ENCODE data around the gene LY6G6C. TPM values are rescaled to one million over a fixed set of nuclear protein-coding genes. Genes with fewer than 3 reads are reported as not detected.

Gene LY6G6C
- total and polyA plus RNA-seq, 2 experiments from 2014 or later, result not detected

- TF ChIP-seq, protein P1, sequence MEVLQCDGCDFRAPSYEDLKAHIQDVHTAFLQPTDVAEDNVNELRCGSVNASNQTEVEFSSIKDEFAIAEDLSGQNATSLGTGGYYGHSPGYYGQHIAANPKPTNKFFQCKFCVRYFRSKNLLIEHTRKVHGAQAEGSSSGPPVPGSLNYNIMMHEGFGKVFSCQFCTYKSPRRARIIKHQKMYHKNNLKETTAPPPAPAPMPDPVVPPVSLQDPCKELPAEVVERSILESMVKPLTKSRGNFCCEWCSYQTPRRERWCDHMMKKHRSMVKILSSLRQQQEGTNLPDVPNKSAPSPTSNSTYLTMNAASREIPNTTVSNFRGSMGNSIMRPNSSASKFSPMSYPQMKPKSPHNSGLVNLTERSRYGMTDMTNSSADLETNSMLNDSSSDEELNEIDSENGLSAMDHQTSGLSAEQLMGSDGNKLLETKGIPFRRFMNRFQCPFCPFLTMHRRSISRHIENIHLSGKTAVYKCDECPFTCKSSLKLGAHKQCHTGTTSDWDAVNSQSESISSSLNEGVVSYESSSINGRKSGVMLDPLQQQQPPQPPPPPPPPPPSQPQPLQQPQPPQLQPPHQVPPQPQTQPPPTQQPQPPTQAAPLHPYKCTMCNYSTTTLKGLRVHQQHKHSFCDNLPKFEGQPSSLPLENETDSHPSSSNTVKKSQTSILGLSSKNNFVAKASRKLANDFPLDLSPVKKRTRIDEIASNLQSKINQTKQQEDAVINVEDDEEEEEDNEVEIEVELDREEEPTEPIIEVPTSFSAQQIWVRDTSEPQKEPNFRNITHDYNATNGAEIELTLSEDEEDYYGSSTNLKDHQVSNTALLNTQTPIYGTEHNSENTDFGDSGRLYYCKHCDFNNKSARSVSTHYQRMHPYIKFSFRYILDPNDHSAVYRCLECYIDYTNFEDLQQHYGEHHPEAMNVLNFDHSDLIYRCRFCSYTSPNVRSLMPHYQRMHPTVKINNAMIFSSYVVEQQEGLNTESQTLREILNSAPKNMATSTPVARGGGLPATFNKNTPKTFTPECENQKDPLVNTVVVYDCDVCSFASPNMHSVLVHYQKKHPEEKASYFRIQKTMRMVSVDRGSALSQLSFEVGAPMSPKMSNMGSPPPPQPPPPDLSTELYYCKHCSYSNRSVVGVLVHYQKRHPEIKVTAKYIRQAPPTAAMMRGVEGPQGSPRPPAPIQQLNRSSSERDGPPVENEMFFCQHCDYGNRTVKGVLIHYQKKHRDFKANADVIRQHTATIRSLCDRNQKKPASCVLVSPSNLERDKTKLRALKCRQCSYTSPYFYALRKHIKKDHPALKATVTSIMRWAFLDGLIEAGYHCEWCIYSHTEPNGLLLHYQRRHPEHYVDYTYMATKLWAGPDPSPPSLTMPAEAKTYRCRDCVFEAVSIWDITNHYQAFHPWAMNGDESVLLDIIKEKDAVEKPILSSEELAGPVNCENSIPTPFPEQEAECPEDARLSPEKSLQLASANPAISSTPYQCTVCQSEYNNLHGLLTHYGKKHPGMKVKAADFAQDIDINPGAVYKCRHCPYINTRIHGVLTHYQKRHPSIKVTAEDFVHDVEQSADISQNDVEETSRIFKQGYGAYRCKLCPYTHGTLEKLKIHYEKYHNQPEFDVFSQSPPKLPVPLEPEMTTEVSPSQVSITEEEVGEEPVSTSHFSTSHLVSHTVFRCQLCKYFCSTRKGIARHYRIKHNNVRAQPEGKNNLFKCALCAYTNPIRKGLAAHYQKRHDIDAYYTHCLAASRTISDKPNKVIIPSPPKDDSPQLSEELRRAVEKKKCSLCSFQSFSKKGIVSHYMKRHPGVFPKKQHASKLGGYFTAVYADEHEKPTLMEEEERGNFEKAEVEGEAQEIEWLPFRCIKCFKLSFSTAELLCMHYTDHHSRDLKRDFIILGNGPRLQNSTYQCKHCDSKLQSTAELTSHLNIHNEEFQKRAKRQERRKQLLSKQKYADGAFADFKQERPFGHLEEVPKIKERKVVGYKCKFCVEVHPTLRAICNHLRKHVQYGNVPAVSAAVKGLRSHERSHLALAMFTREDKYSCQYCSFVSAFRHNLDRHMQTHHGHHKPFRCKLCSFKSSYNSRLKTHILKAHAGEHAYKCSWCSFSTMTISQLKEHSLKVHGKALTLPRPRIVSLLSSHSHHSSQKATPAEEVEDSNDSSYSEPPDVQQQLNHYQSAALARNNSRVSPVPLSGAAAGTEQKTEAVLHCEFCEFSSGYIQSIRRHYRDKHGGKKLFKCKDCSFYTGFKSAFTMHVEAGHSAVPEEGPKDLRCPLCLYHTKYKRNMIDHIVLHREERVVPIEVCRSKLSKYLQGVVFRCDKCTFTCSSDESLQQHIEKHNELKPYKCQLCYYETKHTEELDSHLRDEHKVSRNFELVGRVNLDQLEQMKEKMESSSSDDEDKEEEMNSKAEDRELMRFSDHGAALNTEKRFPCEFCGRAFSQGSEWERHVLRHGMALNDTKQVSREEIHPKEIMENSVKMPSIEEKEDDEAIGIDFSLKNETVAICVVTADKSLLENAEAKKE (CRISPR knock-in tag; IDR thresholded peaks at IDR 0.05), result no peak
- TF ChIP-seq JUNB (IDR thresholded peaks at IDR 0.05; ENCODE audit: unreplicated experiment) (no peak), POLR2AphosphoS5 (IDR thresholded peaks at IDR 0.05; ENCODE audit: low read depth) (no peak), ZNF114 (CRISPR knock-in tag; IDR thresholded peaks at IDR 0.05) (no peak)
- TF ChIP-seq, protein P2, sequence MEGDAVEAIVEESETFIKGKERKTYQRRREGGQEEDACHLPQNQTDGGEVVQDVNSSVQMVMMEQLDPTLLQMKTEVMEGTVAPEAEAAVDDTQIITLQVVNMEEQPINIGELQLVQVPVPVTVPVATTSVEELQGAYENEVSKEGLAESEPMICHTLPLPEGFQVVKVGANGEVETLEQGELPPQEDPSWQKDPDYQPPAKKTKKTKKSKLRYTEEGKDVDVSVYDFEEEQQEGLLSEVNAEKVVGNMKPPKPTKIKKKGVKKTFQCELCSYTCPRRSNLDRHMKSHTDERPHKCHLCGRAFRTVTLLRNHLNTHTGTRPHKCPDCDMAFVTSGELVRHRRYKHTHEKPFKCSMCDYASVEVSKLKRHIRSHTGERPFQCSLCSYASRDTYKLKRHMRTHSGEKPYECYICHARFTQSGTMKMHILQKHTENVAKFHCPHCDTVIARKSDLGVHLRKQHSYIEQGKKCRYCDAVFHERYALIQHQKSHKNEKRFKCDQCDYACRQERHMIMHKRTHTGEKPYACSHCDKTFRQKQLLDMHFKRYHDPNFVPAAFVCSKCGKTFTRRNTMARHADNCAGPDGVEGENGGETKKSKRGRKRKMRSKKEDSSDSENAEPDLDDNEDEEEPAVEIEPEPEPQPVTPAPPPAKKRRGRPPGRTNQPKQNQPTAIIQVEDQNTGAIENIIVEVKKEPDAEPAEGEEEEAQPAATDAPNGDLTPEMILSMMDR (conservative IDR thresholded peaks at IDR 0.05; ENCODE audit: low read depth in 2 of 2), result no peak
Measured at GRCh38 chr6:31715022-31715958, 6.3 kb downstream of the LY6G6C start, which contains the start of gene LY6G6D (continued).
